CD4-positive, alpha-beta T cell treated with Interleukin-6 for 4 hours (primary cell): ENCODE data around the gene CRELD2.

ENCODE experiments used
- DNase-seq: peaks from one replicate; pipeline ENCODE4 v3.0.0-alpha.2; 2020; ENCODE audit warnings: mixed read lengths

CRELD2 gene

GRCh38 chr22:49959782-49960158 is 41.3 kb downstream of the CRELD2 start:
- no peak for DNase-seq

DNA sequence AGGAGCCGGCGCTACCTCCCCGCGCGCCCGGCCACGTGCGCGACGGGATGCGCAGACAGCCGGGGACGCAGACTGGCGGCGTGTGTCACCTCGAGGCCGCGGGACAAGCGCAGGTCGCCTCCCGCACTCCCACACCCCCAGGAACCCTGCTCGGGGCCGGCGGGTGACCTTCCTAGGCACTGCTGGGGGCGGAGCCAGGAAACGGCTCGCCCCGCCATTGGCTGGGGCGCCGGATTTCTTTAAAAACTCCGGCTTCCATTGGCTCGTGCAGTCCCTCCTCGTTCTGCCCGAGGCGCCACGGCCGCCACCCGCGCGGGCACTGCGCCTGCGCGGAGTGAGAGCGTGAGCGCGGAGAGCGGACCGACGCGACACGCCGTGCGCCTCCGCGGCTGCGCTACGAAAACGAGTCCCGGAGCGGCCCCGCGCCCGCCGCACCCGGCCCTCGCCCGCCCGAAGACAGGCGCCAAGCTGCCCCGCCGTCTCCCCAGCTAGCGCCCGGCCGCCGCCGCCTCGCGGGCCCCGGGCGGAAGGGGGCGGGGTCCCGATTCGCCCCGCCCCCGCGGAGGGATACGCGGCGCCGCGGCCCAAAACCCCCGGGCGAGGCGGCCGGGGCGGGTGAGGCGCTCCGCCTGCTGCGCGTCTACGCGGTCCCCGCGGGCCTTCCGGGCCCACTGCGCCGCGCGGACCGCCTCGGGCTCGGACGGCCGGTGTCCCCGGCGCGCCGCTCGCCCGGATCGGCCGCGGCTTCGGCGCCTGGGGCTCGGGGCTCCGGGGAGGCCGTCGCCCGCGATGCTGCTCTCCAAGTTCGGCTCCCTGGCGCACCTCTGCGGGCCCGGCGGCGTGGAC is 41.9 kb downstream of the CRELD2 start, which contains the start of gene PIM3:
PIM3 (plus strand) TSS at position 614 of the 846 bp plus-strand sequence; CDS start at position 790, 176 bp downstream.
- DNase-seq, result peak; percentile 95

- DNase-seq, result peak; percentile 62
Measured at GRCh38 chr22:49961005-49961600, 42.7 kb downstream of the CRELD2 start.

DNA sequence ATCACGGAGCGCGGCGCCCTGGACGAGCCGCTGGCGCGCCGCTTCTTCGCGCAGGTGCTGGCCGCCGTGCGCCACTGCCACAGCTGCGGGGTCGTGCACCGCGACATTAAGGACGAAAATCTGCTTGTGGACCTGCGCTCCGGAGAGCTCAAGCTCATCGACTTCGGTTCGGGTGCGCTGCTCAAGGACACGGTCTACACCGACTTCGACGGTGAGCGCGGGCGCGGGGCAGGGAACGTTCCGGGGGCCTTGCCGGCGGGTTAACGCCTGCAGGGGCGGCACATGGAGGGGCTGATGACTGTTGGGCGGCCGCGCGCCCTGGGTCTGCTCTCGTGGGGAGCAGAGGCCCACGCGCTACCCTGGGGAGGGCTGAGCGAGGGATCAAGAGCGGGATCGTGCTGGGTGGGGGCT is 43.2 kb downstream of the CRELD2 start:
- DNase-seq, result no peak

GRCh38 chr22:49962012-49962750 is 43.7 kb downstream of the CRELD2 start:
- peak; percentile 87 for DNase-seq

- DNase-seq, result no peak
Measured at GRCh38 chr22:49962751-49963646, 44.6 kb downstream of the CRELD2 start.

- DNase-seq, result no peak
Measured at GRCh38 chr22:49963647-49964026, 45.2 kb downstream of the CRELD2 start.

DNA sequence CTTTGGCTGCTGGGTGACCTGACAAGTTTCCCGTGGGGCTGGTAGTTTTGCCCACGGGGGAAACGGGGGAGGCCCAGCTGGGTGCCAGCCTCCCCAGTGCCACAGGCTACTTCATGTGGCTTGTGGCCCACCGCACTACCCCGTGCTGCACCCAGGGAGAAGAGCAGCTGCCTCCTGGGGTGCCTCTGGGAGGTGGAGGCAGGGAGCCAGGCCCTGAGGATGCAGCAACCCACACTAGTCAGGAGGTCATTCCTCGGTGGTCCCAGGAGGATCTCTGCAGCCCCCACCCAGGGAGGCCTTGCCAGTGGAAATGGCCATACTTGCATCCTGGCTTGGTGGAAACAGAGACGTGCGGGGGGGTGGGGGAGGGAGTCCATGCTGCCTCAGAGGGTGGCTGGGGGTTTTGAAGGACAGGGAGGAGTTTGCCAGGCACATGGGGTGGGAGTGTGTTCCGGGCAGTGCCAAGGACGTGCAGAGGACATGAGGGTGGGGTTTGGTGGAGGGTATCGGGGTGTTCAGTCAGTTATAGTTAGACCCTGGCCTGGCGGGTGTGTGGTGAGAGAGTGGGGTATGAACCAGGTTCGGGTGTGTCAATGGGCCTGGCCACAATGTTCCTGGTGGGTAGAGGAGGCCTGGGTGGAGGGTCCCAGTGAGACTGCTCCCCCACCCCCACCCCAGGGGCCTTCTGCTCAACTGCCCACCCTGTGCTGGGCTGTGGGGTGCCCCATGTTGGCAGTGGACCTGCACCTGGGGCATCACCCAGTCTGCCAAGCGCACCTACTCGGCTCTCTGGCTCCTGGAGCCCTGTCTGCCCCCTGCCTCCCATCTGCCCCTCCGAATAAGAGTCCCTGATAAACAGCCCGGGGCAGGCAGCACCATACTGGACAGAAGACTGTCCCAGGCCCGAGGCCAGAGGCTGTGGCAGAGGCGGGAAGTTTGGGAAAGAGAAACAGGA is 46.0 kb downstream of the CRELD2 start:
- DNase-seq, result no peak

GRCh38 chr22:49965091-49966040 is 46.9 kb downstream of the CRELD2 start:
- DNase-seq, result no peak

DNA sequence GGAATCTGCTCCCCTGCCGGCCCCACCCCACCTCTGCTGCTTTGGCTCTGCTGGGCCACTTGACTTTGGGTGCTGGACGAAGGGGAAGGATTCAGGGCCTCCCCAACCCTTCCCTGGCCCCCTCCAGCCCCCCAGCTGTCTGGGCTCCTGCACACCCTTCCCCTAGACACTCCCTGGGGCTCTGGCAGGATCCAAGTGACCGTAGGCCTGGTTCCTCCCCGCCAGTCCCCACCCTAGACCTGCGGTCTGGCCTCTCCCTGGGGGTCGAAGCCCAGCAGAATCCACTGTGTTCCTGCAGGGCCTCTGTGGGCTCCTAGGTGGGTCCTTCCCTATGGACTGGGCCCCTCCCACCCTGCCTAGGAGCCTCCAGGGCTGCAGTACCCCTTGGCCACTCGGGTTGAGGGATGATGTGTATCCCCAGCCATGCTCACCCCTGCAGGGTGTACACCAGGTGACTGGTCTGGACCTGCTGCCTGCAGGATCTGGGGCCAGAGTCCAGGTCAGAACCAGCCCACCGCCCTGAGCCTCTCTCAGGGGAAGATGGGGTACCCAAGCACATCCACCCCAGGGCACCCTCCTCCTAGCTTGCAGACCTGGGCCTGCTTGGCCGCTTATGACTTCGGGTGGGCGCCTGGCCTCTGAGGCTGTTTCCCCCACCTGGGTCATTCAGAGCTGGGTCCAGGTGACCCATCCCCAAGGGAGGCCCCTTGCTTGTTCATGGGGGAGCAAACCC is 47.8 kb downstream of the CRELD2 start:
- DNase-seq, result no peak

DNA sequence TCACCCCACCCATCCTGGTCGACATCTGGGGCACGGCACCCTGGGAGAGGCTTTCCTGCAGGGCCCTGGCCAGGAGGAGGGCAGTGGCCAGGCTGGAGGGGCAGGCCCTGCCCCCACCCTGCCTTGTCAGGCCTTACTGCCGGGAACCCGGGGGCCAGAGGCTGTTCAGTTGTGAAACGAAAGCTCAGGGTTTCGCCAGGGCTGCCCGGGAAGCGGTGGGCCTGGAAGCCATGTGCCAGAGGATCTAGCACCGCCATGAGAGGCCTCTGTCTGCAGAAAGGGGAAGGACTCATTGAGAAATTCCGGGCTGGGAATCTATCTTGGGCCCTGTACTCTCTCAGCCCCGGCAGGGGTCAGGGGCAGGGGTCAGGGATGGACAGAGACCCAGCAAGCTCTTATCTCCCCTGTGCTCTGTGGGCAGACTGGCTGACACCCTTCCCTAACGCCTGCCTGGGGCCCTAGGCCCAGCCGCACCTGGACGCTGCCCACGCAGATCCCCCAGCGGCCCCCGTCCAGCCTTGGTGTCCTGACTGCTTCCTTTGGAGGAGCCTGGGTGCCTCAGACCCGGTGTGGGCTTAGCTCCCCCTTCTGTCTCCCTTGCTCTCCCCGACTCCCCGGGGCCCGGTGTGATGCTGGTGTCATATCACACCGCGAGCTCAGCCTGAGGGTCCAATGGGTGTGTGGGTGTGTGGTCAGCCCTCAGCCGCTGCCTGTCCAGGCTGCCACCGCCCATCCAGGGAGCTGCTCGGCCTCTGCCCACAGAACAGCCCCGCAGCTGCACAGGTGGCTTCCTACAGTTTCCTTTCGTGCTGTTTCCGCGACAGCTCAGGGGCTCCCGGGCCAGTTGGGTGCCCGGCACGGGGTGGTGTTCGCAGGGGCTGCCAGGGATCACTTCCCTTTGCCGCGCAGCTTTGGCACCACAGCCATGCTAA is 48.6 kb downstream of the CRELD2 start:
- no peak for DNase-seq

GRCh38 chr22:49967706-49968208 is 49.3 kb downstream of the CRELD2 start:
- DNase-seq, result no peak

DNA sequence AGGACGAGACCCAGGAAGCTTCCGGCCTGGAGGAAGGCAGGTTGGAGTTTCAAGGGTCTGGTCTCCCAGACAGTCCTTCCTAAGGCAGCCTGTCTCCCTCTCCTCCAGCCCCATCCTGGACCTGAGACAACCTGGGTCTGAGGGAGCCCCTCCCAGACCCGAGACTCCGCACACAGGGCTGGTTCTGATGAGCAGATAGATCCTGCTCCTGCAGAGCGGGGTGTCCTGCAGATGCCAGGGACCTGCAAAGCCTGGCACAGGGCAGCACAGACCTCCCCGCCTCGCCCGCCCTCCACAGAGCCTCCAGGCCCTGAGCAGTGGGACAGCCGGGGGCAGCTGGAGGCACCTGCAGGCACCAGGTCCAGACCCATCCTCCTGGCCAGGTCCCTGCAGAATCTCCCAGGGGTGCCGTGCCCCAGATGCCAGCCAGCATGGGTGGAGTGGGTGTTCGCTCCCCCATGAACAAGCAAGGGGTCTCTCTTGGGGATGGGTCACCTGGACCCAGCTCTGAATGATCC is 49.9 kb downstream of the CRELD2 start:
- DNase-seq, result no peak

GRCh38 chr22:49968831-49969661 is 50.6 kb downstream of the CRELD2 start:
- no peak for DNase-seq

- no peak for DNase-seq
Measured at GRCh38 chr22:49969751-49970527, 51.5 kb downstream of the CRELD2 start.
